HCT116 (cell line): ENCODE data around the gene CHDH. TPM values are rescaled to one million over a fixed set of nuclear protein-coding genes. Genes with fewer than 3 reads are reported as not detected.

ENCODE experiments used
- ATAC-seq: fragments of 200-7000 bp; cut with Tn5 transposase; 2 replicates; pipeline ENCODE4 v1.9.1; 2020; ENCODE audit warnings: mild to moderate bottlenecking, moderate library complexity
- BruUV-seq: library from RNA; stranded (reverse); fragments of 400-500 nt; replicated peaks from 2 replicates; lab custom pipeline; 2021; lab: Mats Ljungman, UMichigan
- CTCF ChIA-PET: fragments of 300-600 bp; sonication (Branson Sonifier 250); formaldehyde crosslinking; loops from one replicate; lab custom pipeline; 2021; ENCODE audit warnings: antibody characterized with exemption; lab: Charles Lee
- POLR2A ChIA-PET: fragments of 300-600, 350-600 bp; sonication (Branson Sonifier 250); formaldehyde crosslinking; loops from one replicate; lab custom pipeline; 2021; ENCODE audit warnings: antibody characterized with exemption; lab: Charles Lee
- RAD21 ChIA-PET, 2 experiments: fragments of 300-600 bp; sonication (Branson Sonifier 250); formaldehyde crosslinking; loops; one replicate each; lab custom pipeline; 2023; ENCODE audit warnings: low total read pairs in 2 of 2; ENCODE audit not compliant: uncharacterized antibody in 2 of 2, unreplicated experiment in 2 of 2, low non-redundant PET in 1 of 2; lab: Charles Lee
- DNase-seq: peaks from one replicate; pipeline ENCODE4 v3.0.0-alpha.2; 2010; ENCODE audit warnings: low read depth, low spot score
- H2AFZ ChIP-seq: fragments of 200-600 bp; shearing (Covaris generic), sonication (generic); 2 replicates; pipeline ENCODE4 v1.6.1; 2017; ENCODE audit warnings: low read depth, mixed run types, mixed read lengths, antibody characterized with exemption, low read length; ENCODE audit not compliant: poor library complexity, severe bottlenecking
- H3K27ac ChIP-seq: 2 replicates; pipeline ENCODE4 v1.5.1; 2012; ENCODE audit warnings: low read depth, low read length
- H3K27me3 ChIP-seq: fragments of 200-600 bp; sonication (generic); 2 replicates; pipeline ENCODE4 v1.6.1; 2016; ENCODE audit warnings: mixed run types, low read length, mixed read lengths; ENCODE audit not compliant: insufficient read depth
- H3K36me3 ChIP-seq, 2 experiments: fragments of 200-500 bp in 1 of 2; fragments of 200-600 bp in 1 of 2; sonication (Bioruptor generic) in 1 of 2; sonication (generic) in 1 of 2; 2 replicates each; pipeline versions ENCODE4 v1.5.1 to v1.6.1; 2014 to 2016; ENCODE audit warnings: low read length in 2 of 2, inconsistent platforms in 1 of 2, mixed read lengths in 1 of 2, mixed run types in 1 of 2; ENCODE audit not compliant: insufficient read depth in 2 of 2, control insufficient read depth in 1 of 2
- H3K4me1 ChIP-seq, 2 experiments: fragments of 200-600 bp in 1 of 2; sonication (generic) in 1 of 2; 2 replicates each; pipeline versions ENCODE4 v1.5.1 to v1.6.1; 2012 to 2017; ENCODE audit warnings: low read length in 2 of 2, inconsistent platforms in 1 of 2, mild to moderate bottlenecking in 1 of 2, mixed read lengths in 1 of 2, mixed run types in 1 of 2, moderate library complexity in 1 of 2; ENCODE audit not compliant: insufficient read depth in 2 of 2, control insufficient read depth in 1 of 2
- H3K4me2 ChIP-seq: fragments of 200-600 bp; sonication (generic); 2 replicates; pipeline ENCODE4 v1.6.1; 2017; ENCODE audit warnings: mixed run types, low read length, mixed read lengths
- H3K4me3 ChIP-seq, 2 experiments: fragments of 200-600 bp in 1 of 2; sonication (generic) in 1 of 2; replicated peaks in 1 of 2; 2 replicates each; pipeline ENCODE4 v1.5.1; 2011 to 2016; ENCODE audit warnings: low read length in 2 of 2, control low read depth in 1 of 2, low read depth in 1 of 2, mild to moderate bottlenecking in 1 of 2, mixed read lengths in 1 of 2, mixed run types in 1 of 2
- H3K79me2 ChIP-seq: fragments of 200-600 bp; sonication (generic); 2 replicates; pipeline ENCODE4 v1.6.1; 2017; ENCODE audit warnings: mild to moderate bottlenecking, mixed run types, low read length, moderate library complexity, mixed read lengths; ENCODE audit not compliant: insufficient read depth
- H3K9ac ChIP-seq: fragments of 200-600 bp; sonication (generic); 2 replicates; pipeline ENCODE4 v1.6.1; 2016; ENCODE audit warnings: low read length, mixed read lengths
- H3K9me2 ChIP-seq: fragments of 200-600 bp; sonication (generic), shearing (Covaris generic); 2 replicates; pipeline ENCODE4 v1.6.1; 2017; ENCODE audit warnings: mixed run types, mild to moderate bottlenecking, moderate library complexity; ENCODE audit not compliant: insufficient read depth
- H3K9me3 ChIP-seq, 2 experiments: fragments of 200-500 bp in 1 of 2; fragments of 200-600 bp in 1 of 2; sonication (Bioruptor generic) in 1 of 2; sonication (generic) in 1 of 2; 2 replicates each; pipeline ENCODE4 v1.6.1; 2014 to 2017; ENCODE audit warnings: low read length in 2 of 2, mixed read lengths in 2 of 2, inconsistent platforms in 1 of 2, low read depth in 1 of 2, mild to moderate bottlenecking in 1 of 2, mixed run types in 1 of 2, moderate library complexity in 1 of 2; ENCODE audit not compliant: control insufficient read depth in 1 of 2, insufficient read depth in 1 of 2
- H4K20me1 ChIP-seq: fragments of 200-600 bp; sonication (generic), shearing (Covaris generic); 2 replicates; pipeline ENCODE4 v1.6.1; 2017; ENCODE audit warnings: mixed run types, mild to moderate bottlenecking, moderate library complexity; ENCODE audit not compliant: insufficient read depth
- ATF3 ChIP-seq: IDR thresholded peaks from 2 replicates; pipeline ENCODE4 v1.6.1; 2012
- CBX3 ChIP-seq: IDR thresholded peaks from 2 replicates; pipeline ENCODE4 v1.6.1; 2012; ENCODE audit warnings: low read depth
- EGR1 ChIP-seq: IDR thresholded peaks from 2 replicates; pipeline ENCODE4 v1.6.1; 2012; ENCODE audit warnings: low read depth
- ELF1 ChIP-seq: IDR thresholded peaks from 2 replicates; pipeline ENCODE4 v1.6.1; 2012; ENCODE audit warnings: low read depth, borderline replicate concordance
- EZH2 ChIP-seq: fragments of 200-600 bp; sonication (generic); IDR thresholded peaks from 2 replicates; pipeline ENCODE4 v1.6.1; 2017; ENCODE audit warnings: antibody characterized with exemption, mixed run types
- EZH2phosphoT487 ChIP-seq: fragments of 200-600 bp; IDR thresholded peaks from 2 replicates; pipeline ENCODE4 v1.6.1; 2018; ENCODE audit warnings: antibody characterized with exemption, borderline replicate concordance
- FOSL1 ChIP-seq: IDR thresholded peaks from 2 replicates; pipeline ENCODE4 v1.6.1; 2012; ENCODE audit warnings: low read depth
- JUND ChIP-seq: IDR thresholded peaks from 2 replicates; pipeline ENCODE4 v1.6.1; 2012
- MAX ChIP-seq: IDR thresholded peaks from 2 replicates; pipeline ENCODE4 v1.6.1; 2012
- POLR2A ChIP-seq: IDR thresholded peaks from 2 replicates; pipeline ENCODE4 v1.7.0; 2011; ENCODE audit warnings: borderline replicate concordance; ENCODE audit not compliant: insufficient read depth, insufficient read length; ENCODE audit errors: extremely low read depth
- POLR2AphosphoS5 ChIP-seq: IDR thresholded peaks from 2 replicates; pipeline ENCODE4 v1.6.1; 2011; ENCODE audit warnings: mild to moderate bottlenecking, low read depth, low read length, moderate library complexity
- RAD21 ChIP-seq: IDR thresholded peaks from 2 replicates; pipeline ENCODE4 v1.6.1; 2012; ENCODE audit warnings: low read depth, mild to moderate bottlenecking
- REST ChIP-seq: IDR thresholded peaks from 2 replicates; pipeline ENCODE4 v1.6.1; 2012; ENCODE audit warnings: low read depth
- SIN3A ChIP-seq: IDR thresholded peaks from 2 replicates; pipeline ENCODE4 v1.6.1; 2012; ENCODE audit warnings: low read depth
- YY1 ChIP-seq: IDR thresholded peaks from 2 replicates; pipeline ENCODE4 v1.6.1; 2011; ENCODE audit warnings: low read length, low read depth, moderate library complexity, mild to moderate bottlenecking; ENCODE audit not compliant: insufficient replicate concordance; ENCODE audit errors: extremely low read depth
- ZBTB33 ChIP-seq: IDR thresholded peaks from 2 replicates; pipeline ENCODE4 v1.6.1; 2011; ENCODE audit warnings: mild to moderate bottlenecking, low read length, moderate library complexity; ENCODE audit not compliant: insufficient replicate concordance; ENCODE audit errors: extremely low read depth
- ZFX ChIP-seq: fragments of 450-650 bp; IDR thresholded peaks from 2 replicates; pipeline ENCODE4 v1.6.1; 2017
- intact Hi-C: fragments of 100-400 bp; cut with micrococcal nuclease; formaldehyde crosslinking; loops from 2 replicates; pipeline ENCODE4 v1.10.0; 2022
- total RNA-seq: library from RNA; stranded (reverse); gene quantifications from one replicate; pipeline ENCODE4 v1.2.1, GENCODE V29; 2021; ENCODE audit not compliant: unreplicated experiment

Gene CHDH
- total RNA-seq, 1 experiment from 2014 or later, result 10.8 TPM

GRCh38 chr3:53865732-53866499 is 19.7 kb upstream of the CHDH start:
- peaks cover 17 to 18% of the 10 kb centered on the region in 2 experiments; a peak in 3 of 4 replicates for H3K36me3 ChIP-seq
- no peaks in the 10 kb centered on the region for H3K9me3 ChIP-seq
- ChIA-PET CTCF (no interaction called here), RAD21 (no interaction called here), POLR2A (no interaction called here)
- H3K4me2 ChIP-seq, result no peak overlapping the region
- intact Hi-C loops, result no loop called here
- H4K20me1 ChIP-seq, result no peaks in the 10 kb centered on the region
- no peak overlapping the region for H3K4me3 ChIP-seq
- BruUV-seq, result no TSS peak
- H3K9me2 ChIP-seq, result no peaks in the 10 kb centered on the region
- H3K27me3 ChIP-seq, result no peaks in the 10 kb centered on the region
- no peaks in the 10 kb centered on the region for H3K4me1 ChIP-seq
- H3K9ac ChIP-seq, result no peak overlapping the region
- DNase-seq, result no peak
- H2AFZ ChIP-seq, result no peak overlapping the region
- no peak overlapping the region for H3K27ac ChIP-seq
- no peak for ATAC-seq
- TF ChIP-seq CBX3 (no peak), ATF3 (no peak), ZBTB33 (no peak), MAX (no peak), ELF1 (no peak), EGR1 (no peak), FOSL1 (no peak), EZH2 (no peak), YY1 (no peak), SIN3A (no peak), RAD21 (no peak), POLR2A (no peak), JUND (no peak), EZH2phosphoT487 (no peak), REST (no peak), POLR2AphosphoS5 (no peak), ZFX (no peak)
- no peaks in the 10 kb centered on the region for H3K79me2 ChIP-seq
